Peyer's patch (tissue), 4 donors: Measurements from ENCODE around the gene FOXO1. TPM values are rescaled to one million over a fixed set of nuclear protein-coding genes. Genes with fewer than 3 reads are reported as not detected.
A peak's percentile ranks its signal among the peaks of the same experiment; 100 is the strongest.

Source experiments
- DNase-seq, 3 donors: peaks; one replicate each; pipeline ENCODE4 v3.0.0-alpha.2; 2017 to 2019
- H3K27ac ChIP-seq, 4 donors: fragments of 200-600 bp; sonication (generic); one replicate each; pipeline ENCODE4 v1.5.1; 2016 to 2019
- H3K27me3 ChIP-seq, 2 donors: fragments of 200-600 bp; sonication (generic); one replicate each; pipeline ENCODE4 v1.5.1; 2019
- H3K36me3 ChIP-seq, 3 donors: fragments of 200-600 bp; sonication (generic); one replicate each; pipeline ENCODE4 v1.5.1; 2016 to 2019
- H3K4me1 ChIP-seq, 4 donors: fragments of 200-600 bp; sonication (generic); one replicate each; pipeline ENCODE4 v1.5.1; 2016 to 2019
- H3K4me3 ChIP-seq, 4 donors: fragments of 200-600 bp; sonication (generic); 1 replicate in 3 of 4; 2 replicates in 1 of 4; pipeline ENCODE4 v1.5.1; 2016 to 2019; ENCODE audit warnings: mild to moderate bottlenecking in 1 of 4
- H3K9me3 ChIP-seq, 4 donors: fragments of 200-600 bp; sonication (generic); one replicate each; pipeline ENCODE4 v1.5.1; 2016 to 2019; ENCODE audit warnings: mild to moderate bottlenecking in 1 of 4
- CTCF ChIP-seq, 6 experiments: fragments of 450-650 bp in 4 of 6; fragments of 200-600 bp in 2 of 6; sonication (generic) in 1 of 6; IDR thresholded peaks; one replicate each; pipeline ENCODE4 v1.5.1; 2017 to 2019; ENCODE audit warnings: antibody characterized with exemption in 6 of 6, mild to moderate bottlenecking in 3 of 6, moderate library complexity in 1 of 6
- POLR2A ChIP-seq, 2 donors: fragments of 450-650 bp; IDR thresholded peaks; one replicate each; pipeline ENCODE4 v1.5.1; 2017; ENCODE audit warnings: antibody characterized with exemption in 2 of 2, mild to moderate bottlenecking in 2 of 2, moderate library complexity in 2 of 2
- total RNA-seq, 4 donors: library from RNA; depleted of rRNA; stranded (reverse); fragments of >200 nt; gene quantifications; one replicate each; pipeline ENCODE4 v1.1.0, GENCODE V29; 2016

FOXO1 gene
- total RNA-seq, 4 donors from 2014 or later = 22.2 to 32.2 (median 26.8) TPM

DNA sequence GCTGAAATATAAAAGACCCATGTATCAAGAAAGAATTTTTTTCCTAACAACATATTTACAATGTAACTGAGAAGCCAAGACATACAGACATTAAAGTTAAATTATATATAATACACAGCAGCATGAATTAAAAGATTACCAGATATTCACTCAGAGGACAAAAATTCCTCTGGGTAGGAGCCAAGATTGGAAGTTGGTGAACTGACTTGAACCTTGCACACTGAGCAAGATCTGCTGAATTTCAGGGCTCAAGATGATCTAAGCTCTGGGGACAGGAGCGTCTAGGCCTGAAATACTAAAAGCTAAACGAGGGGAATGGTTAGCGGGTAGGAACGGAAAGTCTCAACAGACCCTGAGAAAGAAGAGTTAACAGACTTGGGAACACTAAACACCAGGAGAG is 8.5 kb downstream of the FOXO1 start:
- Histone ChIP-seq H3K27ac (no peak overlapping the region), H3K27me3 (no peaks in the 10 kb centered on the region), H3K4me1 (peaks cover 0 to 22% (median 10%) of the 10 kb centered on the region in 4 donors), H3K9me3 (no peaks in the 10 kb centered on the region), H3K36me3 (no peaks in the 10 kb centered on the region), H3K4me3 (no peak overlapping the region)
- TF ChIP-seq POLR2A (IDR thresholded peaks at IDR 0.05) (no peak), CTCF (IDR thresholded peaks at IDR 0.05) (no peak)
- no peak for DNase-seq

GRCh38 chr13:40657307-40657706 is 9.1 kb downstream of the FOXO1 start:
- no peak for DNase-seq
- Histone ChIP-seq H3K4me1 (peaks cover 0 to 17% (median 10%) of the 10 kb centered on the region in 4 donors), H3K27ac (no peak overlapping the region), H3K36me3 (no peaks in the 10 kb centered on the region), H3K4me3 (no peak overlapping the region), H3K27me3 (no peaks in the 10 kb centered on the region), H3K9me3 (no peaks in the 10 kb centered on the region)
- TF ChIP-seq POLR2A (IDR thresholded peaks at IDR 0.05) (no peak), CTCF (IDR thresholded peaks at IDR 0.05) (no peak)

- no peak for DNase-seq
- H3K27ac ChIP-seq = no peak overlapping the region
- H3K9me3 ChIP-seq = no peaks in the 10 kb centered on the region
- H3K27me3 ChIP-seq = no peaks in the 10 kb centered on the region
- no peak overlapping the region for H3K4me3 ChIP-seq
- TF ChIP-seq CTCF (IDR thresholded peaks at IDR 0.05) (no peak), POLR2A (IDR thresholded peaks at IDR 0.05) (no peak)
- peaks cover 0 to 17% (median 8%) of the 10 kb centered on the region in 4 donors for H3K4me1 ChIP-seq
- H3K36me3 ChIP-seq = no peaks in the 10 kb centered on the region
Measured at GRCh38 chr13:40656358-40656757, 10.1 kb downstream of the FOXO1 start.

GRCh38 chr13:40653527-40654318 is 12.7 kb downstream of the FOXO1 start:
- no peak for TF ChIP-seq POLR2A (IDR thresholded peaks at IDR 0.05)
- TF ChIP-seq CTCF (IDR thresholded peaks at IDR 0.05) = peak in 2 of 6 experiments; percentile 5 to 25
- H3K4me1 ChIP-seq = peaks cover 5 to 27% (median 12%) of the 10 kb centered on the region in 4 donors

GRCh38 chr13:40652588-40652940 is 13.9 kb downstream of the FOXO1 start:
- Histone ChIP-seq H3K4me1 (peaks cover 7 to 28% (median 14%) of the 10 kb centered on the region in 4 donors), H3K27ac (peak overlapping the region in 2 of 4 donors; percentile 29 to 69), H3K27me3 (no peaks in the 10 kb centered on the region), H3K36me3 (no peaks in the 10 kb centered on the region), H3K4me3 (peak overlapping the region in 2 of 4 donors; percentile 13 to 25), H3K9me3 (no peaks in the 10 kb centered on the region)
- no peak for TF ChIP-seq POLR2A (IDR thresholded peaks at IDR 0.05)
- TF ChIP-seq CTCF (IDR thresholded peaks at IDR 0.05) = no peak
- no peak for DNase-seq

More at GRCh38 chr13:40653527-40654318, 12.7 kb downstream of the FOXO1 start:
- Histone ChIP-seq H3K9me3 (no peaks in the 10 kb centered on the region), H3K27me3 (no peaks in the 10 kb centered on the region), H3K36me3 (no peaks in the 10 kb centered on the region), H3K27ac (peak overlapping the region in 2 of 4 donors; percentile 29 to 69), H3K4me3 (no peak overlapping the region)
- DNase-seq = no peak
